DMS53 treated with DMSO at 0.1 percent for 48 hours (cell line): ENCODE measurements around the gene TRIM60.
A peak's percentile ranks its signal among the peaks of the same experiment; 100 is the strongest.
"Not testable (repeated sequence)": the region's sequence is repeated elsewhere in the genome, so short reads cannot be mapped to it uniquely, and the experiment has no call there.

Experiments
- DNase-seq: peaks from one replicate; lab custom pipeline; 2025; ENCODE audit not compliant: unreplicated experiment; lab: John Stamatoyannopoulos, UW

Gene TRIM60

GRCh38 chr4:165031436-165032211, at the start of gene TRIM60:
TRIM60 (plus strand) TSS chr4:165031999; CDS start chr4:165040073, 8,074 bp downstream.
- no peak for DNase-seq

GRCh38 chr4:164989471-164989870, 42.3 kb upstream of the TRIM60 start:
- DNase-seq = no peak

- not testable (repeated sequence) for DNase-seq
These were observed 41.0 kb upstream of the TRIM60 start for GRCh38 chr4:164990786-164991185.

GRCh38 chr4:164996123-164996522, 35.7 kb upstream of the TRIM60 start:
- DNase-seq = not testable (repeated sequence)

- DNase-seq = no peak
These were observed 34.5 kb upstream of the TRIM60 start for GRCh38 chr4:164997324-164997723.

GRCh38 chr4:164997941-164998340, 33.9 kb upstream of the TRIM60 start:
- DNase-seq = no peak

GRCh38 chr4:164998526-164999080, 33.2 kb upstream of the TRIM60 start:
- not testable (repeated sequence) for DNase-seq

- DNase-seq = not testable (repeated sequence)
These were observed 29.8 kb upstream of the TRIM60 start for GRCh38 chr4:165001957-165002356.

- no peak for DNase-seq
These were observed 26.4 kb upstream of the TRIM60 start for GRCh38 chr4:165005352-165005925.

GRCh38 chr4:165006456-165006855, 25.3 kb upstream of the TRIM60 start:
- DNase-seq = no peak

- no peak for DNase-seq
These were observed 24.9 kb upstream of the TRIM60 start for GRCh38 chr4:165006886-165007285.

GRCh38 chr4:165009493-165010227, 22.1 kb upstream of the TRIM60 start:
- DNase-seq = no peak

GRCh38 chr4:165010487-165010886, 21.3 kb upstream of the TRIM60 start:
- DNase-seq = no peak

GRCh38 chr4:165010991-165011390, 20.8 kb upstream of the TRIM60 start:
- DNase-seq = no peak

- DNase-seq = no peak
These were observed 20.4 kb upstream of the TRIM60 start for GRCh38 chr4:165011403-165011802.

GRCh38 chr4:165013691-165014090, 18.1 kb upstream of the TRIM60 start:
- DNase-seq = no peak

GRCh38 chr4:165016971-165017370, 14.8 kb upstream of the TRIM60 start:
- no peak for DNase-seq

- not testable (repeated sequence) for DNase-seq
These were observed 11.8 kb upstream of the TRIM60 start for GRCh38 chr4:165019995-165020394.

- not testable (repeated sequence) for DNase-seq
These were observed 6.0 kb upstream of the TRIM60 start for GRCh38 chr4:165025782-165026181.

- peak; percentile 4 for DNase-seq
These were observed 3.9 kb upstream of the TRIM60 start for GRCh38 chr4:165027762-165028402.

GRCh38 chr4:165048170-165048569, 16.4 kb downstream of the TRIM60 start:
- no peak for DNase-seq
